Measurements from ENCODE around the gene METTL17.

Gene METTL17

DNA sequence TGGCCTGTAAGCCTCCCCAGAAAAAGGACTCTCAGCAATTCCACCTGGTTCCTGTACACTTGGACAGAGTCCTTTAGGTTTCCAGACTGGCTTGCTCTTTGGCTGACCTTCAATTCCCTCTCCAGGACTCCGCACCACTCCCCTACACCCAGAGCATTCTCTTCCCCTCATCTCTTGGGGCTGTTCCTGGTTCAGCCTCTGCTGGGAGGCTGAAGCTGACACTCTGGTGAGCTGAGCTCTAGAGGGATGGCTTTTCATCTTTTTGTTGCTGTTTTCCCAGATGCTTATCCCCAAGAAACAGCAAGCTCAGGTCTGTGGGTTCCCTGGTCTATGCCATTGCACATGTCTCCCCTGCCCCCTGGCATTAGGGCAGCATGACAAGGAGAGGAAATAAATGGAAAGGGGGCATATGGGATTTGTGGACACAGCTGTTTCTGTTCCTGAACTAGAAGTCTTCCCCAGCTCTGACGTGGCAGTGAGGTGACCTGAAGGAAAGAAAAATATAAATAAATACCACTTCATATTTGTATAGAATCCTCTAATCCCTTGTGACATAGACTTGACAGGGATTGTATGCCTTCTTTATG, 53.7 kb downstream of the METTL17 start:
- DNase-seq (ENCODE audit: low read depth): no peak

DNA sequence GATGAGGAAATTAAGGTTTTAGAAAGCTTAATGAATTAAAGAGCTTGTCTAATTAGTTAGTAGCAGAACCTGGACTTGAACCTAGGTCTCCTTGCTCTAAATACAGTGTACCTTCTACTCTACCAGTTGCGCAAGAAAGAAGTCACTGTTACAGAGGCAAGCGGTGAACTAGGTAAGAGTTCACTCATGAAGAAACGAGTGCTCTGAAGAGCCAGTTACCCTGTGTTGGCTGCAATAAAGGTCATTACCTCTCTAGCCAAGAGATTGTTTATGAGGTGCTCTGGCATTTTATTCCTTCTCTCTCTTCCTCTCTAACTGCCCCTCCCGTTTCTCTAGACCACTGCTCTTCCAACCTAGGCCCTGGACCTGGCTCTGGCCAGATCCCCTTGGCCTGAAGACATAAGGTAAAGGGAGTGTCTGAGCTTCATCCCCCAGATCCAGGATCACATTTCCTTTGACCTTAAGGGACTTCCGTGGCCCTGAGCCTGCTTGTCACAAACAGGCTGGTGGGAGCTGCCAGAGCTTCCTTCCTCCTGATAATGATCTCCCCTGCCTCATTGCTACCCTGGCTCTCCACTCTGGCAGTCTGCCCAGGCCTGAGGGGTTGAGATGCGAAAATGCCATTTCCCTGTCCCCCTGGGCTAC, 54.3 kb downstream of the METTL17 start:
- no peak for DNase-seq (ENCODE audit: low read depth)

Measured in fibroblast of gingiva (primary cell).